B cell (primary cell): Measurements from ENCODE around the gene APRT. TPM values are rescaled to one million over a fixed set of nuclear protein-coding genes. Genes with fewer than 3 reads are reported as not detected.

Experiments used
- ATAC-seq: fragments of 200-7000 bp; cut with Tn5 transposase; one replicate; pipeline ENCODE4 v1.10.0; 2021; ENCODE audit warnings: low read depth, mild to moderate bottlenecking, moderate number of reproducible peaks, moderate library complexity
- CTCF ChIA-PET: fragments of 350-600 bp; sonication (Branson Sonifier 250); formaldehyde crosslinking; loops from one replicate; lab custom pipeline; 2021; ENCODE audit warnings: antibody characterized with exemption, inconsistent platforms; lab: Charles Lee
- POLR2A ChIA-PET: fragments of 350-600 bp; sonication (Branson Sonifier 250); formaldehyde crosslinking; loops from one replicate; lab custom pipeline; 2021; ENCODE audit warnings: antibody characterized with exemption; lab: Charles Lee
- DNase-seq: peaks from one replicate; pipeline ENCODE4 v3.0.0; 2013
- H2AFZ ChIP-seq: 2 replicates; pipeline ENCODE4 v1.6.1; 2012; ENCODE audit warnings: mild to moderate bottlenecking, low read depth, low read length; ENCODE audit not compliant: insufficient read depth, poor library complexity, severe bottlenecking
- H3K27ac ChIP-seq, 2 donors: 1 replicate in 1 of 2; 2 replicates in 1 of 2; pipeline ENCODE4 v1.5.1; 2012 to 2013; ENCODE audit warnings: low read length in 2 of 2, mild to moderate bottlenecking in 2 of 2, moderate library complexity in 1 of 2
- H3K27me3 ChIP-seq, 4 experiments: fragments of 200-600 bp in 1 of 4; sonication (generic) in 1 of 4; replicated peaks in 1 of 4; 1 replicate in 2 of 4; 2 replicates in 2 of 4; pipeline versions ENCODE4 v1.6.1 to v1.7.0; 2013 to 2016; ENCODE audit warnings: low read length in 3 of 4, mild to moderate bottlenecking in 2 of 4, mixed read lengths in 1 of 4, moderate library complexity in 1 of 4; ENCODE audit not compliant: insufficient read depth in 4 of 4, control insufficient read depth in 3 of 4; ENCODE audit errors: control extremely low read depth in 1 of 4
- H3K36me3 ChIP-seq, 2 experiments: replicated peaks in 1 of 2; 1 replicate in 1 of 2; 2 replicates in 1 of 2; pipeline versions ENCODE4 v1.6.1 to v1.7.1; 2013; ENCODE audit warnings: low read length in 1 of 2; ENCODE audit not compliant: insufficient read depth in 2 of 2, control insufficient read depth in 1 of 2; ENCODE audit errors: control extremely low read depth in 1 of 2, extremely low read depth in 1 of 2
- H3K4me1 ChIP-seq, 2 donors: fragments of 200-600 bp in 1 of 2; sonication (generic) in 1 of 2; 1 replicate in 1 of 2; 2 replicates in 1 of 2; pipeline versions ENCODE4 v1.5.1 to v1.6.1; 2013 to 2017; ENCODE audit warnings: low read length in 2 of 2; ENCODE audit not compliant: control insufficient read depth in 2 of 2, insufficient read depth in 2 of 2
- H3K4me2 ChIP-seq: replicated peaks from 2 replicates; pipeline ENCODE3; 2012; ENCODE audit warnings: mild to moderate bottlenecking, low read depth, low read length; ENCODE audit not compliant: poor library complexity, severe bottlenecking
- H3K4me3 ChIP-seq, 5 experiments: fragments of 200-600 bp in 1 of 5; sonication (generic) in 1 of 5; 1 replicate in 3 of 5; 2 replicates in 2 of 5; pipeline versions ENCODE4 v1.5.1 to v1.7.0; 2011 to 2016; ENCODE audit warnings: low read length in 4 of 5, mild to moderate bottlenecking in 4 of 5, low read depth in 2 of 5, control low read depth in 1 of 5, moderate library complexity in 1 of 5; ENCODE audit not compliant: insufficient read depth in 1 of 5; ENCODE audit errors: control extremely low read depth in 1 of 5, extremely low read depth in 1 of 5
- H3K79me2 ChIP-seq: fragments of 200-600 bp; sonication (generic); one replicate; pipeline ENCODE4 v1.6.0; 2016; ENCODE audit warnings: low read length; ENCODE audit not compliant: control insufficient read depth, insufficient read depth
- H3K9ac ChIP-seq: fragments of 200-600 bp; sonication (generic); 2 replicates; pipeline ENCODE4 v1.6.1; 2017; ENCODE audit warnings: mild to moderate bottlenecking, low read length, moderate library complexity
- H3K9me3 ChIP-seq, 3 donors: one replicate each; pipeline versions ENCODE4 v1.6.1 to v1.7.1; 2013; ENCODE audit warnings: low read length in 2 of 3; ENCODE audit not compliant: control insufficient read depth in 2 of 3, insufficient read depth in 1 of 3; ENCODE audit errors: control extremely low read depth in 1 of 3
- H4K20me1 ChIP-seq: 2 replicates; pipeline ENCODE4 v1.6.0; 2012; ENCODE audit warnings: mild to moderate bottlenecking, low read length; ENCODE audit not compliant: insufficient read depth, control insufficient read depth, poor library complexity, severe bottlenecking
- H3K27ac Mint-ChIP-seq: one replicate; pipeline ENCODE4 v1.8.0; 2021; ENCODE audit warnings: mixed read lengths
- H3K27me3 Mint-ChIP-seq: one replicate; pipeline ENCODE4 v1.8.0; 2021; ENCODE audit warnings: mixed read lengths
- H3K4me1 Mint-ChIP-seq: one replicate; pipeline ENCODE4 v1.8.0; 2021; ENCODE audit warnings: mixed read lengths
- H3K4me3 Mint-ChIP-seq: one replicate; pipeline ENCODE4 v1.8.0; 2021; ENCODE audit warnings: mixed read lengths
- H3K9me3 Mint-ChIP-seq: one replicate; pipeline ENCODE4 v1.8.0; 2022; ENCODE audit warnings: mixed read lengths; ENCODE audit not compliant: insufficient read depth
- EZH2 ChIP-seq: IDR thresholded peaks from 2 replicates; pipeline ENCODE4 v1.6.1; 2012; ENCODE audit warnings: borderline replicate concordance, low read depth, mild to moderate bottlenecking, moderate library complexity, low read length; ENCODE audit not compliant: insufficient read depth, poor library complexity, severe bottlenecking
- WGBS: methylation state at CpG from one replicate; pipeline ENCODE4 v1.1.5; 2013; ENCODE audit warnings: missing lambda C conversion rate; ENCODE audit not compliant: insufficient coverage; 5-methylcytosine and 5-hydroxymethylcytosine counted together
- intact Hi-C: fragments of 100-400 bp; cut with micrococcal nuclease; formaldehyde crosslinking; loops from one replicate; pipeline ENCODE4 v1.10.0; 2022
- polyA plus RNA-seq: library from polyadenylated mRNA; depleted of rRNA; stranded (reverse); fragments of >200 nt; gene quantifications from 2 replicates; pipeline ENCODE4 v1.2.3, GENCODE V29; 2012
- total RNA-seq, 2 donors: library from RNA; stranded (reverse); fragments of 120-200 nt in 1 of 2; gene quantifications; 1 replicate in 1 of 2; 2 replicates in 1 of 2; pipeline versions ENCODE4 v1.2.3 to v1.2.4, GENCODE V29; 2013 to 2022
- TF ChIP-seq, protein P1 (sequence below): fragments of 200-600 bp; IDR thresholded peaks from one replicate; pipeline ENCODE4 v1.8.0; 2022; ENCODE audit warnings: antibody characterized with exemption, mild to moderate bottlenecking

Gene APRT
- total and polyA plus RNA-seq, 2 donors (not counting 1 experiment from before 2014, with no cell fraction given) = 124 to 161 TPM

DNA sequence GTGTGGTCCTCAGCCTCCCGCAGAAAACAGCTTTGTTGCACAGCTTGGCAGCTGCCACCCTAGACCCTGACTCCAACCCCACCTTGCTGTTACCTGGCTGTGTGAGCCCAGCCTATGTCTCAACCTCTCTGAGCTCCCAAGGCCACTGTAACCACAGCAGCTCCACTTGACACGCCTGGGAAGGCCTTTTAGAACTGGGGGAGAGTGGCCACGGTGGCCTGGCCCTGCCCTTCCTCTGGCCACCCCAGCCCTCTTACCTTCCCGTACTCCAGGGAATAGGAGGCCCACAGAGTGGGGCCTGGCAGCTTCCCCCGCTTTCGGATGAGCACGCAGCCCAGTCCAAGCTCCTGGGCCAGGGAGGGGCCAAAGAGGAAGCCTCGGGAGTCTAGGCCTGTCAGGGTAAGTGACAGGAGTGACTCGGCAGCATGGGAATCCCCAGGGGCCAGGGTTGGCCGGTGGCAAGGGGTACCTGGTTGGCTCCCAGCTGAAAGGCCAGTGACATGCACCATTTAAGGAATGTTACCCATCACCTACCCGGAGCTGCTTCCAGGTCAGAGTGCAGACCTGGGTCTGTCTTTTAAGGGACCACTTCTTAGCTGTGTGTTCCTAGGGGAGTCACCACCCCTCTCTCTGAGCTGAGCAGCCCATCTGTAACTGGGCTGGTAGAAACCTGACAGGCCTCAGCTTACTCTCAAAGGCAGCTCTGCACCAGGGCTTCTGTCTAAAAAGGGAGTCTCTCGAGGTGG lies 1.4 kb downstream of the APRT start:
- peak overlapping the region; percentile 92 for H3K4me3 Mint-ChIP-seq
- POLR2A ChIA-PET = interaction anchor here (1.0 to 1.6 kb wide), 3 partner anchors 9 to 357 kb away, joined by 3 to 7 read pairs (median 4); no protein-coding TSS in a partner anchor
- Histone ChIP-seq H3K27me3 (no peaks in the 10 kb centered on the region), H3K4me3 (peak overlapping the region in 4 of 5 experiments; percentile 68 to 90 (median 77)), H3K79me2 (peaks cover 15% of the 10 kb centered on the region), H3K4me2 (peak overlapping the region; percentile 99), H3K36me3 (peaks cover 0 to 23% of the 10 kb centered on the region in 2 experiments), H2AFZ (no peak overlapping the region), H3K27ac (peak overlapping the region in 1 of 2 donors; percentile 61), H4K20me1 (peaks cover 39% of the 10 kb centered on the region), H3K4me1 (peaks cover 11 to 22% of the 10 kb centered on the region in 2 donors), H3K9me3 (peaks cover 0 to under 1% (median 0%) of the 10 kb centered on the region in 3 donors), H3K9ac (peak overlapping the region; percentile 79)
- peaks cover 19% of the 10 kb centered on the region for H3K4me1 Mint-ChIP-seq
- ATAC-seq (no peak), DNase-seq (peak; percentile 35)
- no peaks in the 10 kb centered on the region for H3K27me3 Mint-ChIP-seq
- 33% methylated on average over 9 of the region's 12 CpGs for WGBS
- H3K27ac Mint-ChIP-seq = peak overlapping the region; percentile 96
- intact Hi-C loops = no loop called here
- CTCF ChIA-PET = interaction anchor here (0.9 to 3.9 kb wide), 10 partner anchors 10 to 407 kb away, joined by 3 to 23 read pairs (median 3); partner anchors contain the start of genes PIEZO1 and ZNF778
- no peaks in the 10 kb centered on the region for H3K9me3 Mint-ChIP-seq
- TF ChIP-seq, protein P1, sequence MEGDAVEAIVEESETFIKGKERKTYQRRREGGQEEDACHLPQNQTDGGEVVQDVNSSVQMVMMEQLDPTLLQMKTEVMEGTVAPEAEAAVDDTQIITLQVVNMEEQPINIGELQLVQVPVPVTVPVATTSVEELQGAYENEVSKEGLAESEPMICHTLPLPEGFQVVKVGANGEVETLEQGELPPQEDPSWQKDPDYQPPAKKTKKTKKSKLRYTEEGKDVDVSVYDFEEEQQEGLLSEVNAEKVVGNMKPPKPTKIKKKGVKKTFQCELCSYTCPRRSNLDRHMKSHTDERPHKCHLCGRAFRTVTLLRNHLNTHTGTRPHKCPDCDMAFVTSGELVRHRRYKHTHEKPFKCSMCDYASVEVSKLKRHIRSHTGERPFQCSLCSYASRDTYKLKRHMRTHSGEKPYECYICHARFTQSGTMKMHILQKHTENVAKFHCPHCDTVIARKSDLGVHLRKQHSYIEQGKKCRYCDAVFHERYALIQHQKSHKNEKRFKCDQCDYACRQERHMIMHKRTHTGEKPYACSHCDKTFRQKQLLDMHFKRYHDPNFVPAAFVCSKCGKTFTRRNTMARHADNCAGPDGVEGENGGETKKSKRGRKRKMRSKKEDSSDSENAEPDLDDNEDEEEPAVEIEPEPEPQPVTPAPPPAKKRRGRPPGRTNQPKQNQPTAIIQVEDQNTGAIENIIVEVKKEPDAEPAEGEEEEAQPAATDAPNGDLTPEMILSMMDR = no peak
- TF ChIP-seq EZH2 = no peak
